Measurements from ENCODE around the gene CCNY. TPM values are rescaled to one million over a fixed set of nuclear protein-coding genes. Genes with fewer than 3 reads are reported as not detected.

Gene CCNY
- total RNA-seq, 1 experiment from 2014 or later: 59.1 TPM

- H3K36me3 Mint-ChIP-seq (ENCODE audit: insufficient read depth, unreplicated experiment): peaks cover 10% of the 10 kb centered on the region
- intact Hi-C loops (cut with micrococcal nuclease; ENCODE audit: unreplicated experiment): no loop called here
- no peak for TF ChIP-seq CTCF (IDR thresholded peaks at IDR 0.05; ENCODE audit: unreplicated experiment)
- H3K4me1 Mint-ChIP-seq (ENCODE audit: low read depth, unreplicated experiment): peaks cover 22% of the 10 kb centered on the region
- no peak overlapping the region for H3K4me3 Mint-ChIP-seq (ENCODE audit: low read depth, unreplicated experiment)
- BruUV-seq (replicated peaks): no TSS peak
- H3K27ac Mint-ChIP-seq (ENCODE audit: unreplicated experiment): peak overlapping the region; percentile 13
- no peak for DNase-seq
- no peaks in the 10 kb centered on the region for H3K27me3 Mint-ChIP-seq (ENCODE audit: unreplicated experiment)
- CTCF ChIA-PET: interaction anchor here (0.8 kb wide), 1 partner anchor 209 kb away, joined by 5 read pairs; no protein-coding TSS in a partner anchor
- no peaks in the 10 kb centered on the region for H3K9me3 Mint-ChIP-seq (ENCODE audit: low read depth, unreplicated experiment)
Measured at GRCh38 chr10:35363587-35363986, 27.3 kb downstream of the CCNY start.

- no peak for TF ChIP-seq CTCF (IDR thresholded peaks at IDR 0.05; ENCODE audit: unreplicated experiment)
- Mint-ChIP-seq H3K9me3 (ENCODE audit: low read depth, unreplicated experiment) (no peaks in the 10 kb centered on the region), H3K27me3 (ENCODE audit: unreplicated experiment) (no peaks in the 10 kb centered on the region), H3K36me3 (ENCODE audit: insufficient read depth, unreplicated experiment) (peaks cover 10% of the 10 kb centered on the region), H3K27ac (ENCODE audit: unreplicated experiment) (peak overlapping the region; percentile 33), H3K4me1 (ENCODE audit: low read depth, unreplicated experiment) (peaks cover 22% of the 10 kb centered on the region), H3K4me3 (ENCODE audit: low read depth, unreplicated experiment) (no peak overlapping the region)
- no peak for DNase-seq
- intact Hi-C loops (cut with micrococcal nuclease; ENCODE audit: unreplicated experiment): no loop called here
- no TSS peak for BruUV-seq (replicated peaks)
- CTCF ChIA-PET: interaction anchor here (0.5 kb wide), 1 partner anchor 160 kb away, joined by 6 read pairs; no protein-coding TSS in a partner anchor
Measured at GRCh38 chr10:35364808-35365207, 28.5 kb downstream of the CCNY start.

- BruUV-seq (replicated peaks): no TSS peak
- peaks cover 24% of the 10 kb centered on the region for H3K4me1 Mint-ChIP-seq (ENCODE audit: low read depth, unreplicated experiment)
- intact Hi-C loops (cut with micrococcal nuclease; ENCODE audit: unreplicated experiment): no loop called here
- no peak for TF ChIP-seq CTCF (IDR thresholded peaks at IDR 0.05; ENCODE audit: unreplicated experiment)
- H3K27ac Mint-ChIP-seq (ENCODE audit: unreplicated experiment): no peak overlapping the region
- H3K36me3 Mint-ChIP-seq (ENCODE audit: insufficient read depth, unreplicated experiment): peaks cover 10% of the 10 kb centered on the region
- CTCF ChIA-PET: no interaction called here
- no peaks in the 10 kb centered on the region for H3K9me3 Mint-ChIP-seq (ENCODE audit: low read depth, unreplicated experiment)
- no peak for DNase-seq
- no peak overlapping the region for H3K4me3 Mint-ChIP-seq (ENCODE audit: low read depth, unreplicated experiment)
- no peaks in the 10 kb centered on the region for H3K27me3 Mint-ChIP-seq (ENCODE audit: unreplicated experiment)
Measured at GRCh38 chr10:35365994-35366393, 29.7 kb downstream of the CCNY start.

- intact Hi-C loops (cut with micrococcal nuclease; ENCODE audit: unreplicated experiment): no loop called here
- CTCF ChIA-PET: interaction anchor here (0.6 kb wide), 1 partner anchor 13 kb away, joined by 4 read pairs; no protein-coding TSS in a partner anchor
Measured at GRCh38 chr10:35367107-35367859, 31.0 kb downstream of the CCNY start.

More at GRCh38 chr10:35367107-35367859, 31.0 kb downstream of the CCNY start:
- BruUV-seq (replicated peaks): no TSS peak
- peaks cover 5% of the 10 kb centered on the region for H3K36me3 Mint-ChIP-seq (ENCODE audit: insufficient read depth, unreplicated experiment)
- TF ChIP-seq CTCF (IDR thresholded peaks at IDR 0.05; ENCODE audit: unreplicated experiment): no peak
- H3K9me3 Mint-ChIP-seq (ENCODE audit: low read depth, unreplicated experiment): no peaks in the 10 kb centered on the region
- H3K27me3 Mint-ChIP-seq (ENCODE audit: unreplicated experiment): no peaks in the 10 kb centered on the region
- H3K4me3 Mint-ChIP-seq (ENCODE audit: low read depth, unreplicated experiment): no peak overlapping the region
- H3K27ac Mint-ChIP-seq (ENCODE audit: unreplicated experiment): no peak overlapping the region
- DNase-seq: no peak
- H3K4me1 Mint-ChIP-seq (ENCODE audit: low read depth, unreplicated experiment): peaks cover 37% of the 10 kb centered on the region

Data from Calu3 (cell line).